IMR-90 (cell line): ENCODE data around the gene HOXD9. TPM values are rescaled to one million over a fixed set of nuclear protein-coding genes. Genes with fewer than 3 reads are reported as not detected.

Source experiments
- ATAC-seq: fragments of 200-7000 bp; cut with Tn5 transposase; 2 replicates; pipeline ENCODE4 v1.9.1; 2020; ENCODE audit warnings: low read depth, mild to moderate bottlenecking, moderate library complexity
- BruUV-seq: library from RNA; stranded (reverse); fragments of 400-500 nt; replicated peaks from 2 replicates; lab custom pipeline; 2021; lab: Mats Ljungman, UMichigan
- CTCF ChIA-PET: fragments of 300-600 bp; formaldehyde crosslinking; extraction: SDS; loops from one replicate; lab custom pipeline; 2021; ENCODE audit warnings: antibody characterized with exemption; lab: Yijun Ruan, JAX
- POLR2A ChIA-PET: fragments of 300-600 bp; sonication (Branson Sonifier 250); formaldehyde crosslinking; loops from one replicate; lab custom pipeline; 2022; ENCODE audit warnings: antibody characterized with exemption; ENCODE audit not compliant: unreplicated experiment; lab: Charles Lee
- DNase-seq: peaks from one replicate; pipeline ENCODE4 v3.0.0; 2013
- H2AFZ ChIP-seq: replicated peaks from 2 replicates; pipeline ENCODE3; 2013; ENCODE audit warnings: low read length, mild to moderate bottlenecking; ENCODE audit not compliant: poor library complexity
- H2AK5ac ChIP-seq: 2 replicates; pipeline ENCODE4 v1.6.1; 2013; ENCODE audit warnings: low read depth, low read length, inconsistent platforms
- H2AK9ac ChIP-seq: replicated peaks from 2 replicates; pipeline ENCODE3; 2013; ENCODE audit warnings: mild to moderate bottlenecking, low read depth, low read length, moderate library complexity; ENCODE audit not compliant: poor library complexity
- H2BK120ac ChIP-seq: 2 replicates; pipeline ENCODE4 v1.6.1; 2013; ENCODE audit warnings: low read depth, low read length, inconsistent platforms
- H2BK15ac ChIP-seq: 3 replicates; pipeline ENCODE4 v1.6.1; 2013; ENCODE audit warnings: low read depth, low read length, inconsistent platforms
- H2BK20ac ChIP-seq: 2 replicates; pipeline ENCODE4 v1.6.1; 2013; ENCODE audit warnings: low read depth, mild to moderate bottlenecking, inconsistent platforms, low read length, moderate library complexity
- H2BK5ac ChIP-seq: 2 replicates; pipeline ENCODE4 v1.6.1; 2013; ENCODE audit warnings: mild to moderate bottlenecking, low read depth, low read length, inconsistent platforms; ENCODE audit not compliant: poor library complexity, severe bottlenecking
- H3K14ac ChIP-seq: replicated peaks from 2 replicates; pipeline ENCODE4 v1.6.1; 2013; ENCODE audit warnings: low read depth, low read length, inconsistent platforms
- H3K18ac ChIP-seq: 2 replicates; pipeline ENCODE4 v1.6.1; 2013; ENCODE audit warnings: low read depth, low read length, control low read depth
- H3K23ac ChIP-seq: 2 replicates; pipeline ENCODE4 v1.6.1; 2013; ENCODE audit warnings: low read depth, low read length, inconsistent platforms
- H3K27ac ChIP-seq: 2 replicates; pipeline ENCODE4 v1.5.1; 2013; ENCODE audit warnings: mild to moderate bottlenecking, control low read depth, low read length; ENCODE audit not compliant: insufficient read depth
- H3K27me3 ChIP-seq: 2 replicates; pipeline ENCODE4 v1.6.1; 2013; ENCODE audit warnings: low read length; ENCODE audit not compliant: control insufficient read depth, insufficient read depth
- H3K36me3 ChIP-seq: 2 replicates; pipeline ENCODE4 v1.6.1; 2013; ENCODE audit warnings: low read length, mixed read lengths; ENCODE audit not compliant: control insufficient read depth, insufficient read depth
- H3K4ac ChIP-seq: 2 replicates; pipeline ENCODE4 v1.6.1; 2013; ENCODE audit warnings: low read depth, low read length, inconsistent platforms
- H3K4me1 ChIP-seq: 2 replicates; pipeline ENCODE4 v1.6.1; 2013; ENCODE audit warnings: low read length, mixed read lengths; ENCODE audit not compliant: control insufficient read depth, insufficient read depth
- H3K4me2 ChIP-seq: 2 replicates; pipeline ENCODE4 v1.6.1; 2013; ENCODE audit warnings: low read depth, mild to moderate bottlenecking, control low read depth, low read length, moderate library complexity
- H3K4me3 ChIP-seq: 2 replicates; pipeline ENCODE4 v1.5.1; 2013; ENCODE audit warnings: low read depth, mild to moderate bottlenecking, control low read depth, low read length, moderate library complexity; ENCODE audit not compliant: insufficient read depth
- H3K56ac ChIP-seq: 2 replicates; pipeline ENCODE4 v1.6.1; 2013; ENCODE audit warnings: low read length, inconsistent platforms; ENCODE audit not compliant: insufficient read depth; ENCODE audit errors: extremely low read depth
- H3K79me1 ChIP-seq, 2 experiments: 2 replicates each; pipeline ENCODE4 v1.6.1; 2013; ENCODE audit warnings: low read length in 2 of 2, inconsistent platforms in 1 of 2, low read depth in 1 of 2
- H3K9ac ChIP-seq: 2 replicates; pipeline ENCODE4 v1.6.1; 2013; ENCODE audit warnings: low read depth, low read length, control low read depth
- H3K9me1 ChIP-seq: 2 replicates; pipeline ENCODE4 v1.6.1; 2013; ENCODE audit warnings: low read length, inconsistent platforms; ENCODE audit not compliant: insufficient read depth
- H3K9me3 ChIP-seq: 2 replicates; pipeline ENCODE4 v1.6.1; 2013; ENCODE audit warnings: low read length; ENCODE audit not compliant: control insufficient read depth, insufficient read depth
- H4K20me1 ChIP-seq: 2 replicates; pipeline ENCODE4 v1.6.1; 2013; ENCODE audit warnings: low read length, inconsistent platforms; ENCODE audit not compliant: insufficient read depth
- H4K5ac ChIP-seq: 2 replicates; pipeline ENCODE4 v1.6.1; 2013; ENCODE audit warnings: mild to moderate bottlenecking, low read depth, low read length, control low read depth
- H4K8ac ChIP-seq, 2 experiments: 2 replicates each; pipeline ENCODE4 v1.6.1; 2013; ENCODE audit warnings: low read depth in 2 of 2, low read length in 2 of 2, control low read depth in 1 of 2, inconsistent platforms in 1 of 2
- H4K91ac ChIP-seq: 2 replicates; pipeline ENCODE4 v1.6.1; 2013; ENCODE audit warnings: low read depth, low read length, inconsistent platforms; ENCODE audit not compliant: insufficient read depth
- BHLHE40 ChIP-seq: fragments of 150-350 bp; IDR thresholded peaks from 2 replicates; pipeline ENCODE4 v1.6.1; 2016; ENCODE audit warnings: mild to moderate bottlenecking, low read depth, low read length
- CHD1 ChIP-seq: IDR thresholded peaks from 2 replicates; pipeline ENCODE4 v1.6.1; 2012; ENCODE audit warnings: low read depth, low read length, improper control_type of control experiment
- CTCF ChIP-seq: conservative IDR thresholded peaks from 2 replicates; pipeline ENCODE4 v1.5.1; 2012; ENCODE audit warnings: mild to moderate bottlenecking, low read depth, low read length, improper control_type of control experiment
- ELK1 ChIP-seq: fragments of 150-350 bp; IDR thresholded peaks from 2 replicates; pipeline ENCODE4 v1.6.1; 2016; ENCODE audit warnings: low read depth, mild to moderate bottlenecking, low read length, moderate library complexity, borderline replicate concordance
- MAFK ChIP-seq: IDR thresholded peaks from 2 replicates; pipeline ENCODE4 v1.6.1; 2012; ENCODE audit warnings: low read depth, low read length, improper control_type of control experiment
- MXI1 ChIP-seq: IDR thresholded peaks from 2 replicates; pipeline ENCODE4 v1.6.1; 2012; ENCODE audit warnings: low read depth, mild to moderate bottlenecking, low read length, moderate library complexity, borderline replicate concordance
- POLR2A ChIP-seq: IDR thresholded peaks from 2 replicates; pipeline ENCODE4 v1.6.1; 2012; ENCODE audit warnings: mild to moderate bottlenecking, low read depth, low read length
- RCOR1 ChIP-seq: IDR thresholded peaks from 2 replicates; pipeline ENCODE4 v1.6.1; 2012; ENCODE audit warnings: mild to moderate bottlenecking, low read length, improper control_type of control experiment; ENCODE audit not compliant: insufficient replicate concordance
- RFX5 ChIP-seq: IDR thresholded peaks from 2 replicates; pipeline ENCODE4 v1.8.0; 2012; ENCODE audit warnings: low read depth, mild to moderate bottlenecking, low read length, moderate library complexity
- USF2 ChIP-seq: fragments of 150-350 bp; IDR thresholded peaks from 2 replicates; pipeline ENCODE4 v1.6.1; 2017; ENCODE audit warnings: mild to moderate bottlenecking, antibody characterized with exemption, low read length, low read depth
- WGBS, 2 experiments: methylation state at CpG; one replicate each; pipeline versions ENCODE4 v1.1.5 to v1.1.7; 2013; ENCODE audit warnings: missing lambda C conversion rate in 2 of 2; ENCODE audit not compliant: insufficient read length in 1 of 2; ENCODE audit errors: extremely low coverage in 2 of 2; 5-methylcytosine and 5-hydroxymethylcytosine counted together
- dilution Hi-C: fragments of 300-500 bp; cut with HindIII; formaldehyde crosslinking; loops from one replicate; pipeline ENCODE4 v1.14.3; 2018; ENCODE audit warnings: low sequenced_read_pairs; ENCODE audit not compliant: unreplicated experiment
- in situ Hi-C: fragments of 300-500 bp; cut with MboI; formaldehyde crosslinking; loops from 3 replicates; pipeline ENCODE4 v1.14.3; 2019; ENCODE audit warnings: low sequenced_read_pairs, inconsistent platforms, mixed read lengths
- intact Hi-C: fragments of 100-400 bp; cut with micrococcal nuclease; formaldehyde crosslinking; loops from 2 replicates; pipeline ENCODE4 v1.10.0; 2022
- polyA plus RNA-seq, 3 experiments: library from polyadenylated mRNA; depleted of rRNA; stranded (reverse); fragments of >200 nt; gene quantifications; 2 replicates each; pipeline ENCODE4 v1.2.3, GENCODE V29; 2012; ENCODE audit warnings: low replicate concordance in 1 of 3
- total RNA-seq: library from RNA; depleted of rRNA; stranded (reverse); fragments of >200 nt; gene quantifications from 2 replicates; pipeline ENCODE4 v1.2.3, GENCODE V29; 2012

The HOXD9 gene
- total and polyA plus RNA-seq, 2 of the 4 experiments (the other 2 are of a cell fraction), result not detected

GRCh38 chr2:176109192-176109901 lies 13.2 kb upstream of the HOXD9 start:
- Histone ChIP-seq H3K4me3 (no peak overlapping the region), H2BK120ac (no peak overlapping the region), H4K8ac (no peak overlapping the region), H3K23ac (no peak overlapping the region), H3K9ac (no peak overlapping the region), H3K79me1 (no peaks in the 10 kb centered on the region), H3K4me1 (no peaks in the 10 kb centered on the region), H2AFZ (no peak overlapping the region), H3K4ac (no peak overlapping the region), H3K9me1 (no peaks in the 10 kb centered on the region), H3K27ac (no peak overlapping the region), H3K14ac (no peak overlapping the region), H4K20me1 (no peaks in the 10 kb centered on the region), H2BK20ac (no peak overlapping the region), H2AK5ac (no peak overlapping the region), H3K27me3 (peaks cover 92% of the 10 kb centered on the region), H3K36me3 (no peaks in the 10 kb centered on the region), H2AK9ac (no peak overlapping the region), H3K4me2 (no peak overlapping the region; the same call in 1 of the 2 replicates), H4K91ac (no peak overlapping the region), H2BK15ac (no peak overlapping the region), H4K5ac (no peak overlapping the region), H3K18ac (no peak overlapping the region), H2BK5ac (no peak overlapping the region), H3K9me3 (peaks cover 5% of the 10 kb centered on the region), H3K56ac (no peak overlapping the region)
- in situ Hi-C loops, result no loop called here
- dilution Hi-C loops, result no loop called here
- WGBS, 2 experiments, result no CpG with 5 or more reads among the region's 26 CpGs
- ATAC-seq (no peak), DNase-seq (no peak)
- BruUV-seq, result no TSS peak
- POLR2A ChIA-PET, result no interaction called here
- intact Hi-C loops, result no loop called here
- TF ChIP-seq RFX5 (no peak), MAFK (no peak), RCOR1 (no peak), MXI1 (no peak), ELK1 (no peak), POLR2A (no peak), USF2 (no peak), CHD1 (no peak), CTCF (no peak), BHLHE40 (no peak)
- CTCF ChIA-PET, result interaction anchor here (0.9 kb wide), 1 partner anchor 18 kb away, joined by 4 read pairs; no protein-coding TSS in a partner anchor
